Measurements from ENCODE around the gene GARNL3. TPM values are rescaled to one million over a fixed set of nuclear protein-coding genes. Genes with fewer than 3 reads are reported as not detected.

The GARNL3 gene
- total RNA-seq, 1 experiment from 2014 or later, result 11.8 TPM

DNA sequence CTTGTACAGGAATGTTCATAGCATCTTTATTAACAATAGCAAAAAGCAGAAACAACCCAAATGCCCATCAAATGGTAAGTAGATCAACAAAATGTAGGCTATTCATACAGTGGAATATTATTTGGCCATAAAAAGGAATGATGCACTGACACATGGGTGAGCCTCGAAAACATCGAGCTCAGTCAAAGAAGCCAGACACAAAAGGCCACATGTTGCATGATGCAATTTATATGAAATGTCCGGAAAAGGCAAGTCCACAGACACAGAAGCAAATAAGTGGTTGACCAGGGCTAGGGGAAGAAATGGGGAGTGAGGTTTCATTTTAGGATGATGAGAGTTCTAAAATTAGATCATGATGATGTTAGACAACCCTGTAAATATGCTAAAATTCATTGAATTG lies 115.9 kb downstream of the GARNL3 start:
- intact Hi-C loops (cut with micrococcal nuclease; ENCODE audit: unreplicated experiment), result no loop called here

DNA sequence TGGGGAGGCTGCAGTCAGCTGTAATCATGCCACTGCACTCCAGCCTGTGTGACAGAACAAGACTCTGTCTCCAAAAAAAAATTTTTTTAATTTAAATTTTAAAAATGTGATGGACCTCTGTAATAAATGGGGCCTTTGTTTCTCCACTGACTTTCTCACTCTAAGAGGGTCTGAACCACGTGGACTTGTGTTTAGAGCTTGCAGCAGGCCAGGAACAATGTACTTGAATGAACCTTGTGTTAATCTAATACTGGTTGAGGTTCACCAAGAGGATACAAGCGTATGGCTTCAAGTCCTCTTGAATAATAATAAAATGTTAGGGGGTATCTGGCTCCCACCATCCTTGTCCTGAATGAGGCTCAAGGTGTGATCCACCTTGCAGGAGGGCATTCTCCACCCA lies 118.0 kb downstream of the GARNL3 start:
- no peak for DNase-seq
- H3K27ac Mint-ChIP-seq (ENCODE audit: unreplicated experiment), result no peak overlapping the region
- TF ChIP-seq, protein P1, sequence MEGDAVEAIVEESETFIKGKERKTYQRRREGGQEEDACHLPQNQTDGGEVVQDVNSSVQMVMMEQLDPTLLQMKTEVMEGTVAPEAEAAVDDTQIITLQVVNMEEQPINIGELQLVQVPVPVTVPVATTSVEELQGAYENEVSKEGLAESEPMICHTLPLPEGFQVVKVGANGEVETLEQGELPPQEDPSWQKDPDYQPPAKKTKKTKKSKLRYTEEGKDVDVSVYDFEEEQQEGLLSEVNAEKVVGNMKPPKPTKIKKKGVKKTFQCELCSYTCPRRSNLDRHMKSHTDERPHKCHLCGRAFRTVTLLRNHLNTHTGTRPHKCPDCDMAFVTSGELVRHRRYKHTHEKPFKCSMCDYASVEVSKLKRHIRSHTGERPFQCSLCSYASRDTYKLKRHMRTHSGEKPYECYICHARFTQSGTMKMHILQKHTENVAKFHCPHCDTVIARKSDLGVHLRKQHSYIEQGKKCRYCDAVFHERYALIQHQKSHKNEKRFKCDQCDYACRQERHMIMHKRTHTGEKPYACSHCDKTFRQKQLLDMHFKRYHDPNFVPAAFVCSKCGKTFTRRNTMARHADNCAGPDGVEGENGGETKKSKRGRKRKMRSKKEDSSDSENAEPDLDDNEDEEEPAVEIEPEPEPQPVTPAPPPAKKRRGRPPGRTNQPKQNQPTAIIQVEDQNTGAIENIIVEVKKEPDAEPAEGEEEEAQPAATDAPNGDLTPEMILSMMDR (IDR thresholded peaks at IDR 0.05; ENCODE audit: insufficient read depth in 1 of 2, low read depth in 1 of 2, low read length in 1 of 2, severe bottlenecking in 1 of 2, unreplicated experiment in 1 of 2), result no peak

More for the DNA sequence above, 115.9 kb downstream of the GARNL3 start:
- no peak overlapping the region for H3K4me3 ChIP-seq (ENCODE audit: low read depth, low read length)
- ChIA-PET POLR2A (no interaction called here), CTCF (no interaction called here)
- Mint-ChIP-seq H3K36me3 (ENCODE audit: insufficient read depth, unreplicated experiment) (no peaks in the 10 kb centered on the region), H3K27ac (ENCODE audit: unreplicated experiment) (peak overlapping the region; percentile 10), H3K4me1 (ENCODE audit: low read depth, unreplicated experiment) (peaks cover 18% of the 10 kb centered on the region), H3K9me3 (ENCODE audit: unreplicated experiment) (no peaks in the 10 kb centered on the region), H3K27me3 (ENCODE audit: insufficient read depth, unreplicated experiment) (no peaks in the 10 kb centered on the region), H3K4me3 (ENCODE audit: unreplicated experiment) (no peak overlapping the region)
- H3K9me3 ChIP-seq, result peaks cover 12% of the 10 kb centered on the region; the same call in 1 of the 2 replicates
- no TSS peak for BruUV-seq (replicated peaks)
- DNase-seq, result no peak
- TF ChIP-seq, protein P1 (IDR thresholded peaks at IDR 0.05; ENCODE audit: insufficient read depth in 1 of 2, low read depth in 1 of 2, low read length in 1 of 2, severe bottlenecking in 1 of 2, unreplicated experiment in 1 of 2), result no peak
- no peaks in the 10 kb centered on the region for H3K36me3 ChIP-seq (ENCODE audit: control insufficient read depth, insufficient read depth, low read length)
- no peaks in the 10 kb centered on the region for H3K4me1 ChIP-seq
- H3K27me3 ChIP-seq (replicated peaks; ENCODE audit: control insufficient read depth, insufficient read depth, low read length), result no peaks in the 10 kb centered on the region

DNA sequence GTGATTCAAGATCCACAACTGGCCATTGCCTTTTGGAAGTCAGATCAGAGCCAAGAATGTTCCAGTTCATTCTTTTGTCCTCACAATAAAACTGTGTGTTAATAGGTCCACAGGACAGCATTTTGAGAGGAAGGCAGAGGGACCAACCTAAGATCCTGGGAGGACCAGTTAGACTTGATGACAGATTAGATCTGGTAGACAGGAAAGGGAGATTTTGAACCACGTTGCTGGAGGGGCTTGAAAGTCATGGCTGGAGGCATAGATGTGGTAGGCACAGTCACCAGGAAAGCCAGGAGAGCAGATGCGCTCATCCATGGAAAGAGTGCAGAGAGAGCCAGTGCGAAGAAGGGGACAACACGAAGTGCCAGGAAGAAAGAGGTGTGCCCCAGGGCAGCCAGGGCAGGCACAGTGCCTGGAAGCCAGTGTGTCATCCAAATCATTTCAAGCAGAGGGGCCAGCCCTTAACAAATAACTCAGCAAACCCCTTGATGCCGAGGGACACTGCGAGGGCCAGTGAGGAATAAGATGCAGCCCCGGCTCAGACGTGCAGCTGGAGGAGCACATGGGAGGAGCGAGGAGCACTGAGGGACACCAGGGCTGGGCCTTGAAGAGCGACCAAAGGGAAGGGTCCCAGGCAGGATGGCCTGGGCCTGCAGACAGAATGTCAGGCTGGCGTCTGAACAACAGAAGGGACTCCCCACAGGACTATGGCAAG lies 119.6 kb downstream of the GARNL3 start:
- intact Hi-C loops (cut with micrococcal nuclease; ENCODE audit: unreplicated experiment), result no loop called here
- BruUV-seq (replicated peaks), result no TSS peak
- CTCF ChIA-PET, result no interaction called here
- Histone ChIP-seq H3K27me3 (replicated peaks; ENCODE audit: control insufficient read depth, insufficient read depth, low read length) (no peaks in the 10 kb centered on the region), H3K36me3 (ENCODE audit: control insufficient read depth, insufficient read depth, low read length) (no peaks in the 10 kb centered on the region), H3K9me3 (0 out of 2 replicates have a peak, but pooled peaks cover 3% of the 10 kb centered on the region), H3K4me1 (peaks cover 31% of the 10 kb centered on the region), H3K4me3 (ENCODE audit: low read depth, low read length) (no peak overlapping the region)
- POLR2A ChIA-PET, result no interaction called here
- peak in 1 of 2 experiments; percentile 22 for DNase-seq
- no peak overlapping the region for H3K4me3 Mint-ChIP-seq (ENCODE audit: unreplicated experiment)
- H3K27ac Mint-ChIP-seq (ENCODE audit: unreplicated experiment), result peak overlapping the region; percentile 68
- no peaks in the 10 kb centered on the region for H3K9me3 Mint-ChIP-seq (ENCODE audit: unreplicated experiment)
- H3K4me1 Mint-ChIP-seq (ENCODE audit: low read depth, unreplicated experiment), result peaks cover 40% of the 10 kb centered on the region
- TF ChIP-seq, protein P1 (IDR thresholded peaks at IDR 0.05; ENCODE audit: insufficient read depth in 1 of 2, low read depth in 1 of 2, low read length in 1 of 2, severe bottlenecking in 1 of 2, unreplicated experiment in 1 of 2), result no peak
- no peaks in the 10 kb centered on the region for H3K27me3 Mint-ChIP-seq (ENCODE audit: insufficient read depth, unreplicated experiment)
- peaks cover 14% of the 10 kb centered on the region for H3K36me3 Mint-ChIP-seq (ENCODE audit: insufficient read depth, unreplicated experiment)

More for the DNA sequence above, 118.0 kb downstream of the GARNL3 start:
- no TSS peak for BruUV-seq (replicated peaks)
- Histone ChIP-seq H3K4me3 (ENCODE audit: low read depth, low read length) (no peak overlapping the region), H3K4me1 (peaks cover 19% of the 10 kb centered on the region), H3K9me3 (peaks cover 12% of the 10 kb centered on the region; the same call in 1 of the 2 replicates), H3K27me3 (replicated peaks; ENCODE audit: control insufficient read depth, insufficient read depth, low read length) (no peaks in the 10 kb centered on the region), H3K36me3 (ENCODE audit: control insufficient read depth, insufficient read depth, low read length) (no peaks in the 10 kb centered on the region)
- Mint-ChIP-seq H3K36me3 (ENCODE audit: insufficient read depth, unreplicated experiment) (no peaks in the 10 kb centered on the region), H3K27me3 (ENCODE audit: insufficient read depth, unreplicated experiment) (no peaks in the 10 kb centered on the region), H3K4me1 (ENCODE audit: low read depth, unreplicated experiment) (peaks cover 32% of the 10 kb centered on the region), H3K9me3 (ENCODE audit: unreplicated experiment) (no peaks in the 10 kb centered on the region), H3K4me3 (ENCODE audit: unreplicated experiment) (no peak overlapping the region)
- CTCF ChIA-PET, result interaction anchor here (1.0 kb wide), 1 partner anchor 14 kb away, joined by 4 read pairs; the partner anchor contains the start of gene SLC2A8
- POLR2A ChIA-PET, result no interaction called here
- intact Hi-C loops (cut with micrococcal nuclease; ENCODE audit: unreplicated experiment), result no loop called here
